A172 (cell line): ENCODE measurements around the gene EXOC1. TPM values are rescaled to one million over a fixed set of nuclear protein-coding genes. Genes with fewer than 3 reads are reported as not detected.
"Not testable (repeated sequence)": the region's sequence is repeated elsewhere in the genome, so short reads cannot be mapped to it uniquely, and the experiment has no call there.

ENCODE experiments used
- DNase-seq: peaks from one replicate; pipeline ENCODE4 v3.0.0-alpha.2; 2015; ENCODE audit warnings: low spot score
- total RNA-seq: library from RNA; depleted of rRNA; stranded (reverse); fragments of >200 nt; shearing (Covaris generic); gene quantifications from 2 replicates; pipeline ENCODE4 v1.2.3, GENCODE V29; 2014

EXOC1 gene
- total RNA-seq, 1 experiment from 2014 or later: 55.6 TPM

GRCh38 chr4:55906323-55906722 lies 52.9 kb downstream of the EXOC1 start:
- DNase-seq: no peak

GRCh38 chr4:55906989-55907388 lies 53.5 kb downstream of the EXOC1 start:
- peak; percentile 73 for DNase-seq

- no peak for DNase-seq
Measured at GRCh38 chr4:55907469-55907868, 54.0 kb downstream of the EXOC1 start.

GRCh38 chr4:55910140-55910539 lies 56.7 kb downstream of the EXOC1 start:
- peak; percentile 45 for DNase-seq

- no peak for DNase-seq
Measured at GRCh38 chr4:55912249-55912648, 58.8 kb downstream of the EXOC1 start.

- DNase-seq: no peak
Measured at GRCh38 chr4:55920571-55920970, 67.1 kb downstream of the EXOC1 start.

GRCh38 chr4:55921093-55921492 lies 67.6 kb downstream of the EXOC1 start:
- peak; percentile 46 for DNase-seq

GRCh38 chr4:55925241-55925640 lies 71.8 kb downstream of the EXOC1 start:
- no peak for DNase-seq

- no peak for DNase-seq
Measured at GRCh38 chr4:55926610-55927009, 73.2 kb downstream of the EXOC1 start.

- DNase-seq: no peak
Measured at GRCh38 chr4:55927803-55928437, 74.5 kb downstream of the EXOC1 start.

GRCh38 chr4:55928846-55929245 lies 75.4 kb downstream of the EXOC1 start:
- DNase-seq: no peak

GRCh38 chr4:55931043-55931442 lies 77.6 kb downstream of the EXOC1 start:
- no peak for DNase-seq

- DNase-seq: no peak
Measured at GRCh38 chr4:55931833-55932232, 78.4 kb downstream of the EXOC1 start.

GRCh38 chr4:55932511-55932910 lies 79.1 kb downstream of the EXOC1 start:
- no peak for DNase-seq

GRCh38 chr4:55933611-55934010 lies 80.2 kb downstream of the EXOC1 start:
- DNase-seq: no peak

- not testable (repeated sequence) for DNase-seq
Measured at GRCh38 chr4:55935907-55936306, 82.5 kb downstream of the EXOC1 start.

GRCh38 chr4:55938481-55938880 lies 85.0 kb downstream of the EXOC1 start:
- DNase-seq: no peak

GRCh38 chr4:55939421-55939820 lies 86.0 kb downstream of the EXOC1 start:
- no peak for DNase-seq

GRCh38 chr4:55941881-55942396 lies 88.5 kb downstream of the EXOC1 start:
- no peak for DNase-seq

- peak; percentile 39 for DNase-seq
Measured at GRCh38 chr4:55947254-55947882, 93.9 kb downstream of the EXOC1 start.

- DNase-seq: peak; percentile 92
Measured at GRCh38 chr4:55947912-55948725, 94.7 kb downstream of the EXOC1 start.

GRCh38 chr4:55948726-55949481 lies 95.5 kb downstream of the EXOC1 start, which contains the start of gene CEP135:
Gene CEP135, plus strand, starts transcription at chr4:55948945. Its CDS starts 3,186 bp downstream, at chr4:55952131.
- peak; percentile 82 for DNase-seq
